ENCODE results near the gene TGFBI. TPM values are rescaled to one million over a fixed set of nuclear protein-coding genes. Genes with fewer than 3 reads are reported as not detected.
A peak's percentile ranks its signal among the peaks of the same experiment; 100 is the strongest.

TGFBI gene
- total and polyA plus RNA-seq, 2 experiments from 2014 or later, result 2.9 to 10.2 TPM

- no peak overlapping the region for H3K27ac ChIP-seq
- H3K4me1 ChIP-seq (ENCODE audit: low read depth), result no peaks in the 10 kb centered on the region
Measured at GRCh38 chr5:136053336-136054141, 24.8 kb downstream of the TGFBI start.

GRCh38 chr5:136054142-136055019 lies 25.6 kb downstream of the TGFBI start:
- peak in 1 of 2 donors; percentile 35 for DNase-seq (ENCODE audit: low read depth in 1 of 2, low spot score in 1 of 2)
- Histone ChIP-seq H3K27ac (no peak overlapping the region), H3K9me3 (ENCODE audit: low read depth) (no peaks in the 10 kb centered on the region), H3K27me3 (no peaks in the 10 kb centered on the region), H3K4me1 (ENCODE audit: low read depth) (no peaks in the 10 kb centered on the region), H3K36me3 (no peaks in the 10 kb centered on the region), H3K4me3 (no peak overlapping the region)
- no peak for TF ChIP-seq CTCF (IDR thresholded peaks at IDR 0.05; ENCODE audit: low read depth, low read length)

More at GRCh38 chr5:136053336-136054141, 24.8 kb downstream of the TGFBI start:
- no peaks in the 10 kb centered on the region for H3K27me3 ChIP-seq
- no peak for TF ChIP-seq CTCF (IDR thresholded peaks at IDR 0.05; ENCODE audit: low read depth, low read length)
- H3K4me3 ChIP-seq, result no peak overlapping the region
- no peaks in the 10 kb centered on the region for H3K9me3 ChIP-seq (ENCODE audit: low read depth)
- DNase-seq (ENCODE audit: low read depth in 1 of 2, low spot score in 1 of 2), result peak in 1 of 2 donors; percentile 79
- H3K36me3 ChIP-seq, result no peaks in the 10 kb centered on the region

GRCh38 chr5:136055612-136056309 lies 27.0 kb downstream of the TGFBI start:
- DNase-seq (ENCODE audit: low read depth in 1 of 2, low spot score in 1 of 2), result no peak
- Histone ChIP-seq H3K36me3 (no peaks in the 10 kb centered on the region), H3K9me3 (ENCODE audit: low read depth) (no peaks in the 10 kb centered on the region), H3K4me3 (no peak overlapping the region), H3K27me3 (no peaks in the 10 kb centered on the region), H3K27ac (no peak overlapping the region), H3K4me1 (ENCODE audit: low read depth) (no peaks in the 10 kb centered on the region)
- no peak for TF ChIP-seq CTCF (IDR thresholded peaks at IDR 0.05; ENCODE audit: low read depth, low read length)

GRCh38 chr5:136056336-136056735 lies 27.5 kb downstream of the TGFBI start:
- no peaks in the 10 kb centered on the region for H3K9me3 ChIP-seq (ENCODE audit: low read depth)
- no peak for TF ChIP-seq CTCF (IDR thresholded peaks at IDR 0.05; ENCODE audit: low read depth, low read length)
- no peak overlapping the region for H3K27ac ChIP-seq
- no peaks in the 10 kb centered on the region for H3K36me3 ChIP-seq
- no peak overlapping the region for H3K4me3 ChIP-seq
- H3K4me1 ChIP-seq (ENCODE audit: low read depth), result no peaks in the 10 kb centered on the region
- no peaks in the 10 kb centered on the region for H3K27me3 ChIP-seq
- no peak for DNase-seq (ENCODE audit: low read depth in 1 of 2, low spot score in 1 of 2)

GRCh38 chr5:136056771-136057335 lies 28.1 kb downstream of the TGFBI start:
- Histone ChIP-seq H3K36me3 (no peaks in the 10 kb centered on the region), H3K27ac (no peak overlapping the region), H3K27me3 (no peaks in the 10 kb centered on the region)

More at GRCh38 chr5:136056771-136057335, 28.1 kb downstream of the TGFBI start:
- DNase-seq (ENCODE audit: low read depth in 1 of 2, low spot score in 1 of 2), result no peak
- H3K4me3 ChIP-seq, result no peak overlapping the region
- no peaks in the 10 kb centered on the region for H3K4me1 ChIP-seq (ENCODE audit: low read depth)
- no peaks in the 10 kb centered on the region for H3K9me3 ChIP-seq (ENCODE audit: low read depth)
- TF ChIP-seq CTCF (IDR thresholded peaks at IDR 0.05; ENCODE audit: low read depth, low read length), result no peak

Measured in cardiac muscle cell (in vitro differentiated cells and primary cell).